HepG2 (cell line): ENCODE measurements around the gene JSRP1. TPM values are rescaled to one million over a fixed set of nuclear protein-coding genes. Genes with fewer than 3 reads are reported as not detected.

Experiments
- ARNT2 ChIP-seq: sonication (generic); formaldehyde crosslinking; IDR thresholded peaks from 2 replicates; pipeline ENCODE4 v1.8.0; 2022; ENCODE audit warnings: mild to moderate bottlenecking, low read depth, missing genetic modification reagents, moderate library complexity
- ATRX ChIP-seq: sonication (generic); formaldehyde crosslinking; IDR thresholded peaks from 2 replicates; pipeline ENCODE4 v1.4.0; 2020; ENCODE audit warnings: missing genetic modification reagents, borderline replicate concordance
- GTF3A ChIP-seq: sonication (generic); formaldehyde crosslinking; conservative IDR thresholded peaks from 2 replicates; pipeline ENCODE4 v1.4.0; 2020; ENCODE audit warnings: mild to moderate bottlenecking, missing genetic modification reagents
- HNRNPLL ChIP-seq: fragments of 200-400 bp; formaldehyde crosslinking; IDR thresholded peaks from 2 replicates; pipeline ENCODE4 v1.6.1; 2017; ENCODE audit warnings: mild to moderate bottlenecking, low read depth, low read length; ENCODE audit not compliant: poor library complexity, severe bottlenecking
- HOXA3 ChIP-seq: sonication (generic); formaldehyde crosslinking; IDR thresholded peaks from 2 replicates; pipeline ENCODE4 v1.5.0; 2020; ENCODE audit warnings: missing genetic modification reagents
- KDM1A ChIP-seq: IDR thresholded peaks from 2 replicates; pipeline ENCODE4 v1.6.1; 2016; ENCODE audit warnings: missing compliant biosample characterization
- KDM2A ChIP-seq: sonication (generic); formaldehyde crosslinking; IDR thresholded peaks from 2 replicates; pipeline ENCODE4 v1.4.0; 2020; ENCODE audit warnings: low read depth, missing genetic modification reagents, borderline replicate concordance
- KDM3A ChIP-seq: IDR thresholded peaks from 2 replicates; pipeline ENCODE4 v1.6.1; 2018; ENCODE audit warnings: low read depth, missing compliant biosample characterization
- KDM4B ChIP-seq: sonication (generic); formaldehyde crosslinking; IDR thresholded peaks from 2 replicates; pipeline ENCODE4 v1.4.0; 2020; ENCODE audit warnings: missing genetic modification reagents
- KDM5B ChIP-seq: sonication (generic); formaldehyde crosslinking; IDR thresholded peaks from 2 replicates; pipeline ENCODE4 v1.4.0; 2020; ENCODE audit warnings: missing genetic modification reagents, mild to moderate bottlenecking, borderline replicate concordance
- RARG ChIP-seq: sonication (generic); formaldehyde crosslinking; IDR thresholded peaks from 2 replicates; pipeline ENCODE4 v1.4.0; 2020; ENCODE audit warnings: low read depth, mild to moderate bottlenecking, missing genetic modification reagents
- SKIL ChIP-seq: sonication (generic); formaldehyde crosslinking; IDR thresholded peaks from 2 replicates; pipeline ENCODE4 v1.8.0; 2022; ENCODE audit warnings: missing genetic modification reagents, mild to moderate bottlenecking, moderate library complexity, borderline replicate concordance
- SOX5 ChIP-seq: IDR thresholded peaks from 2 replicates; pipeline ENCODE4 v1.6.1; 2016; ENCODE audit warnings: borderline replicate concordance
- THAP7 ChIP-seq: sonication (generic); formaldehyde crosslinking; IDR thresholded peaks from 2 replicates; pipeline ENCODE4 v1.8.1; 2023; ENCODE audit warnings: mild to moderate bottlenecking, missing genetic modification reagents
- ZMYM3 ChIP-seq: sonication (generic); formaldehyde crosslinking; IDR thresholded peaks from 2 replicates; pipeline ENCODE4 v1.5.1; 2020; ENCODE audit warnings: mild to moderate bottlenecking, missing genetic modification reagents
- ZNF619 ChIP-seq: sonication (generic); formaldehyde crosslinking; IDR thresholded peaks from 2 replicates; pipeline ENCODE4 v1.4.0; 2020; ENCODE audit warnings: mild to moderate bottlenecking, missing genetic modification reagents
- ZNF773 ChIP-seq: sonication (generic); formaldehyde crosslinking; IDR thresholded peaks from 2 replicates; pipeline ENCODE4 v1.4.0; 2020; ENCODE audit warnings: missing genetic modification reagents, borderline replicate concordance
- polyA plus RNA-seq, 8 experiments: library from polyadenylated mRNA; depleted of rRNA in 3 of 8; stranded (reverse) in 7 of 8; unstranded in 1 of 8; fragments of >200 nt; fragmentation: Illumina TruSeq in 4 of 8; extraction: Trizol in 4 of 8; gene quantifications; 2 replicates each; pipeline versions ENCODE4 v1.2.1 to v1.2.3, GENCODE V29; 2011 to 2016; ENCODE audit warnings: low read depth in 4 of 8, missing spikeins in 1 of 8, mixed read lengths in 1 of 8; ENCODE audit not compliant: insufficient read depth in 1 of 8
- total RNA-seq, 5 experiments: library from RNA; depleted of rRNA; stranded (reverse); fragments of >200 nt; fragmentation: Illumina TruSeq; extraction: Trizol; gene quantifications; 2 replicates each; pipeline ENCODE4 v1.2.3, GENCODE V29; 2016; ENCODE audit warnings: low read depth in 1 of 5
- TF ChIP-seq, protein P1 (sequence below): sonication (generic); formaldehyde crosslinking; IDR thresholded peaks from 2 replicates; pipeline ENCODE4 v1.5.1; 2020; ENCODE audit warnings: missing genetic modification reagents, mild to moderate bottlenecking, borderline replicate concordance
- TF ChIP-seq, protein P2 (sequence below): sonication (generic); formaldehyde crosslinking; IDR thresholded peaks from 2 replicates; pipeline ENCODE4 v1.4.0; 2020; ENCODE audit warnings: missing genetic modification reagents, low read depth, mild to moderate bottlenecking, borderline replicate concordance

The JSRP1 gene
- total and polyA plus RNA-seq, 2 of the 13 experiments (the other 11 are each of a cell fraction or from before 2014, with no cell fraction given): 0.16 to 0.38 TPM

DNA sequence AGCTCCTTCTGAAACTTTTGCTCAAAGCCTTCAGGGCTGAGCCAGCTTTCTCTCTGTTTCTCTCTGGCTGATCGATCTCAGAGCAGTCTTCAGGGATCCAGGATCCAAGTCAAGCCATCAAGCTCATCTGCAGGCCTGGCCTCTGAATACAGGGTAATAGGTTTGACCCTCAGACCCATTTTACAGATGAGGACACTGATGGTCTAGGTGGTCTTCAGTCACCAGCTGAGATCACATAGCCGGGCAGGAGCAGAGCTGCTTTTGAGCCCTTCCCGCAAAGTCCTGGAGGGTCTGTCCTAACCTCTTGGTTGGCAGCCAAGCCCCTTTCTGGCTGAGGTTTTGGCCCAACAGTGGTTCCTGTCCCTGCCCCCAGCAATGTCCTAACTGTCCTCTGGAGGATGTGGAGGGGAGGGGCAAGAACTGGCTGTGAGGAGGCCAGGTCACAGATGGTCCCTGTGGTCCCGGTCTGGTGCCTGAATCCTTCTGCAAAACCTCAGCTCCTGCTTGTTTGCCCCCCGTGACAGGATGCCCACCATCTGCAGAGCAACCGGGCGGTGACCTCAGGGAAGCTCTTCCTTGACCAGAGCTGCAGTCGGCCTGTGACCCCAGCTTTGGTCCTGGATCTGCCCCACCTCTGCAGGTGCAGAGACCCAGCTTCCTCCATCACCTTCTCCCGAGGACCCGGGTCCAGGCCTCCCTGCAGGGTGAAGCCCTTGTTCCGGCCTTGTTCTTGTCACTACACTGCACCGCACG is 31.5 kb upstream of the JSRP1 start (continued):
- TF ChIP-seq ZNF619 (CRISPR knock-in tag): 0 out of 2 replicates have a peak, but pooled peaks have one; percentile 62
- TF ChIP-seq KDM3A (CRISPR knock-in tag): no peak
- TF ChIP-seq KDM4B (CRISPR knock-in tag): no peak
- no peak for TF ChIP-seq THAP7 (CRISPR knock-in tag)
- TF ChIP-seq, protein P1, sequence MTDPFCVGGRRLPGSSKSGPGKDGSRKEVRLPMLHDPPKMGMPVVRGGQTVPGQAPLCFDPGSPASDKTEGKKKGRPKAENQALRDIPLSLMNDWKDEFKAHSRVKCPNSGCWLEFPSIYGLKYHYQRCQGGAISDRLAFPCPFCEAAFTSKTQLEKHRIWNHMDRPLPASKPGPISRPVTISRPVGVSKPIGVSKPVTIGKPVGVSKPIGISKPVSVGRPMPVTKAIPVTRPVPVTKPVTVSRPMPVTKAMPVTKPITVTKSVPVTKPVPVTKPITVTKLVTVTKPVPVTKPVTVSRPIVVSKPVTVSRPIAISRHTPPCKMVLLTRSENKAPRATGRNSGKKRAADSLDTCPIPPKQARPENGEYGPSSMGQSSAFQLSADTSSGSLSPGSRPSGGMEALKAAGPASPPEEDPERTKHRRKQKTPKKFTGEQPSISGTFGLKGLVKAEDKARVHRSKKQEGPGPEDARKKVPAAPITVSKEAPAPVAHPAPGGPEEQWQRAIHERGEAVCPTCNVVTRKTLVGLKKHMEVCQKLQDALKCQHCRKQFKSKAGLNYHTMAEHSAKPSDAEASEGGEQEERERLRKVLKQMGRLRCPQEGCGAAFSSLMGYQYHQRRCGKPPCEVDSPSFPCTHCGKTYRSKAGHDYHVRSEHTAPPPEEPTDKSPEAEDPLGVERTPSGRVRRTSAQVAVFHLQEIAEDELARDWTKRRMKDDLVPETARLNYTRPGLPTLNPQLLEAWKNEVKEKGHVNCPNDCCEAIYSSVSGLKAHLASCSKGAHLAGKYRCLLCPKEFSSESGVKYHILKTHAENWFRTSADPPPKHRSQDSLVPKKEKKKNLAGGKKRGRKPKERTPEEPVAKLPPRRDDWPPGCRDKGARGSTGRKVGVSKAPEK (CRISPR knock-in tag): no peak
- no peak for TF ChIP-seq RARG (CRISPR knock-in tag)
- no peak for TF ChIP-seq KDM1A (CRISPR knock-in tag)
- TF ChIP-seq KDM2A (CRISPR knock-in tag): no peak
- TF ChIP-seq HNRNPLL: no peak
- no peak for TF ChIP-seq ARNT2 (CRISPR knock-in tag)
- TF ChIP-seq ATRX (CRISPR knock-in tag): no peak
- no peak for TF ChIP-seq SKIL (CRISPR knock-in tag)
- TF ChIP-seq, protein P2, sequence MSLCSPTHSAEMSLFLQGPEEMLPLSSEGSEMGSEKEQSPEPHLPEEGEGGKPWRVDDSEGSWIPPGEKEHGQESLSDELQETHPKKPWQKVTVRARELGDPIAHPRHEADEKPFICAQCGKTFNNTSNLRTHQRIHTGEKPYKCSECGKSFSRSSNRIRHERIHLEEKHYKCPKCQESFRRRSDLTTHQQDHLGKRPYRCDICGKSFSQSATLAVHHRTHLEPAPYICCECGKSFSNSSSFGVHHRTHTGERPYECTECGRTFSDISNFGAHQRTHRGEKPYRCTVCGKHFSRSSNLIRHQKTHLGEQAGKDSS (CRISPR knock-in tag): no peak
- TF ChIP-seq ZNF773 (CRISPR knock-in tag): no peak
- TF ChIP-seq KDM5B (CRISPR knock-in tag): no peak
- no peak for TF ChIP-seq GTF3A (CRISPR knock-in tag)
- no peak for TF ChIP-seq SOX5 (CRISPR knock-in tag)
- TF ChIP-seq ZMYM3 (CRISPR knock-in tag): peak; percentile 43; the same call in 1 of the 2 replicates
- no peak for TF ChIP-seq HOXA3 (CRISPR knock-in tag)
